OCI-LY7 (cell line): ENCODE results near the gene CFAP77.

Source experiments
- EZH2phosphoT487 ChIP-seq: fragments of 200-600 bp; sonication (generic); IDR thresholded peaks from 2 replicates; pipeline ENCODE4 v1.6.1; 2018; ENCODE audit warnings: low read depth, borderline replicate concordance, mild to moderate bottlenecking, mixed run types, antibody characterized with exemption, low read length, moderate library complexity, mixed read lengths
- TF ChIP-seq, protein P1 (sequence below): fragments of 200-600 bp; sonication (generic); conservative IDR thresholded peaks from 2 replicates; pipeline ENCODE4 v1.5.1; 2014; ENCODE audit warnings: mild to moderate bottlenecking, antibody characterized with exemption, low read length, moderate library complexity, mixed read lengths

DNA sequence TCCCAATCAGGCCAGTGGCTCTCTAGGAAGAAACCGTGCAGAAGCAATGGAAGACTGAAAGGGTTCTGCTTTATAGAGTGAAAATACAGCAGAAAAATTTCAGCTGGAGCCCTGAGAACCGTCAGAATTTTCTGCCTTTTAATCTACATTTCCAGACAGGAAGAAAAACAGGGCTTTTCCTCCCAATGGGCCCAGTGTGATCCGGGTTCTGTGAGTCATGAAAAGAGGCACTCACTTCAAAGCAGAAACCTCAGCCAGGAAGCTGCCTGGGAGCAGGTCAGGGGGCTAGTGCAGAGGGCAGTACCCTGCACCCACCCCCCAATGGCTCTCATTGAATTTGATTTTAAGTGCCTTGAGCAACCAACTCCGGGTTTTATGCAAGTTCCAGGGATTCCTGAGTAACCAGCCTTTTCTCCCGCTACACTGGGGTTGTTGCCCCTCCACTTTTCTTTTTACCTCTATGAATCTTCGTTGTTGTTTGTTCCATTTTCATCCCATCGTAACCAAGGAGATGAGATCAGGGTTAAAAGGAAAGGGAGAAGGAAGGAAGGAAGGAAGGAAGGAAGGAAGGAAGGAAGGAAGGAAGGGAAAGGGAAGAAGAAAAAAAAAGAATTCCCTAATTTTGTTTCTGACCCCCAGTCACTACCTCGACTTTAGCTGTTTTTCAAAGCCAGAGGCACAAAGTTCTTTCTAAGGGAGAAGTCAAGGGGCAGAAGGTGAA lies 173.7 kb downstream of the CFAP77 start:
- TF ChIP-seq, protein P1, sequence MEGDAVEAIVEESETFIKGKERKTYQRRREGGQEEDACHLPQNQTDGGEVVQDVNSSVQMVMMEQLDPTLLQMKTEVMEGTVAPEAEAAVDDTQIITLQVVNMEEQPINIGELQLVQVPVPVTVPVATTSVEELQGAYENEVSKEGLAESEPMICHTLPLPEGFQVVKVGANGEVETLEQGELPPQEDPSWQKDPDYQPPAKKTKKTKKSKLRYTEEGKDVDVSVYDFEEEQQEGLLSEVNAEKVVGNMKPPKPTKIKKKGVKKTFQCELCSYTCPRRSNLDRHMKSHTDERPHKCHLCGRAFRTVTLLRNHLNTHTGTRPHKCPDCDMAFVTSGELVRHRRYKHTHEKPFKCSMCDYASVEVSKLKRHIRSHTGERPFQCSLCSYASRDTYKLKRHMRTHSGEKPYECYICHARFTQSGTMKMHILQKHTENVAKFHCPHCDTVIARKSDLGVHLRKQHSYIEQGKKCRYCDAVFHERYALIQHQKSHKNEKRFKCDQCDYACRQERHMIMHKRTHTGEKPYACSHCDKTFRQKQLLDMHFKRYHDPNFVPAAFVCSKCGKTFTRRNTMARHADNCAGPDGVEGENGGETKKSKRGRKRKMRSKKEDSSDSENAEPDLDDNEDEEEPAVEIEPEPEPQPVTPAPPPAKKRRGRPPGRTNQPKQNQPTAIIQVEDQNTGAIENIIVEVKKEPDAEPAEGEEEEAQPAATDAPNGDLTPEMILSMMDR: no peak
- TF ChIP-seq EZH2phosphoT487: no peak
